Endothelial cell of umbilical vein (primary cell): Measurements from ENCODE around the gene KCNMB3. TPM values are rescaled to one million over a fixed set of nuclear protein-coding genes. Genes with fewer than 3 reads are reported as not detected.
"Not testable (repeated sequence)": the region's sequence is repeated elsewhere in the genome, so short reads cannot be mapped to it uniquely, and the experiment has no call there.

Experiments
- BruUV-seq: library from RNA; stranded (reverse); fragments of 400-500 nt; replicated peaks from 2 replicates; lab custom pipeline; 2021; lab: Mats Ljungman, UMichigan
- CTCF ChIA-PET: fragments of 300-600, 350-600 bp; sonication (Branson Sonifier 250); formaldehyde crosslinking; loops from one replicate; lab custom pipeline; 2021; ENCODE audit warnings: antibody characterized with exemption, inconsistent platforms; lab: Charles Lee
- POLR2A ChIA-PET: fragments of 300-600, 350-600 bp; sonication (Branson Sonifier 250); formaldehyde crosslinking; loops from one replicate; lab custom pipeline; 2021; ENCODE audit warnings: antibody characterized with exemption, inconsistent platforms; lab: Charles Lee
- DNase-seq: peaks from one replicate; pipeline ENCODE4 v3.0.0-alpha.2; 2011; ENCODE audit warnings: low read depth, low spot score
- FAIRE-seq: peaks from 2 replicates; lab custom pipeline; 2011; peaks lifted over from hg19 to GRCh38; lab: Jason Lieb, UNC
- H2AFZ ChIP-seq: 2 replicates; pipeline ENCODE4 v1.6.0; 2012; ENCODE audit warnings: low read depth, low read length, control low read depth, inconsistent platforms
- H3K27ac ChIP-seq: 2 replicates; pipeline ENCODE4 v1.5.1; 2011; ENCODE audit warnings: low read depth, mild to moderate bottlenecking, control low read depth, low read length, moderate library complexity; ENCODE audit not compliant: insufficient read depth
- H3K27me3 ChIP-seq, 2 experiments: 2 replicates each; pipeline versions ENCODE4 v1.6.0 to v1.6.1; 2011; ENCODE audit warnings: low read length in 2 of 2, mixed read lengths in 1 of 2; ENCODE audit not compliant: control insufficient read depth in 2 of 2, insufficient read depth in 2 of 2
- H3K36me3 ChIP-seq, 2 experiments: 2 replicates in 1 of 2; 3 replicates in 1 of 2; pipeline ENCODE4 v1.5.1; 2011; ENCODE audit warnings: low read length in 2 of 2, mild to moderate bottlenecking in 1 of 2, moderate library complexity in 1 of 2; ENCODE audit not compliant: control insufficient read depth in 2 of 2, insufficient read depth in 2 of 2; ENCODE audit errors: extremely low read depth in 1 of 2
- H3K4me1 ChIP-seq: 3 replicates; pipeline ENCODE4 v1.5.1; 2011; ENCODE audit warnings: mild to moderate bottlenecking, low read length; ENCODE audit not compliant: control insufficient read depth, insufficient read depth; ENCODE audit errors: extremely low read depth
- H3K4me2 ChIP-seq: 2 replicates; pipeline ENCODE4 v1.6.1; 2011; ENCODE audit warnings: low read length, control low read depth, mixed read lengths; ENCODE audit not compliant: insufficient read depth
- H3K4me3 ChIP-seq, 3 experiments: fragments of 200-600 bp in 1 of 3; sonication (generic), shearing (Covaris generic) in 1 of 3; replicated peaks in 1 of 3; 2 replicates each; pipeline ENCODE4 v1.5.1; 2011 to 2016; ENCODE audit warnings: control low read depth in 3 of 3, low read length in 3 of 3, mild to moderate bottlenecking in 2 of 3, inconsistent platforms in 1 of 3, low read depth in 1 of 3, moderate library complexity in 1 of 3; ENCODE audit not compliant: insufficient read depth in 1 of 3
- H3K79me2 ChIP-seq: 2 replicates; pipeline ENCODE4 v1.6.0; 2012; ENCODE audit warnings: low read length, inconsistent platforms; ENCODE audit not compliant: control insufficient read depth, insufficient read depth
- H3K9ac ChIP-seq: replicated peaks from 2 replicates; pipeline ENCODE3; 2011; ENCODE audit warnings: low read length, control low read depth; ENCODE audit not compliant: insufficient read depth; ENCODE audit errors: extremely low read depth
- H3K9me1 ChIP-seq: replicated peaks from 3 replicates; pipeline ENCODE4 v1.6.0; 2011; ENCODE audit warnings: mild to moderate bottlenecking, low read length; ENCODE audit not compliant: control insufficient read depth, insufficient read depth; ENCODE audit errors: extremely low read depth
- H3K9me3 ChIP-seq: replicated peaks from 2 replicates; pipeline ENCODE4 v1.5.1; 2012; ENCODE audit warnings: low read length, inconsistent platforms; ENCODE audit not compliant: control insufficient read depth, insufficient read depth
- H4K20me1 ChIP-seq: replicated peaks from 2 replicates; pipeline ENCODE3; 2011; ENCODE audit warnings: mild to moderate bottlenecking, low read length; ENCODE audit not compliant: control insufficient read depth, insufficient read depth; ENCODE audit errors: extremely low read depth
- EZH2 ChIP-seq: IDR thresholded peaks from 2 replicates; pipeline ENCODE4 v1.6.1; 2012; ENCODE audit warnings: borderline replicate concordance, low read depth, mild to moderate bottlenecking, moderate library complexity, low read length, inconsistent platforms; ENCODE audit not compliant: severe bottlenecking
- FOS ChIP-seq: IDR thresholded peaks from 2 replicates; pipeline ENCODE4 v1.6.1; 2011; ENCODE audit warnings: mild to moderate bottlenecking, low read length, moderate library complexity, borderline replicate concordance; ENCODE audit not compliant: insufficient read depth
- GATA2 ChIP-seq: IDR thresholded peaks from 2 replicates; pipeline ENCODE4 v1.7.0; 2011; ENCODE audit warnings: low read depth, mild to moderate bottlenecking, moderate library complexity, mixed read lengths, low read length; ENCODE audit not compliant: insufficient read length, insufficient read depth
- JUN ChIP-seq: IDR thresholded peaks from 2 replicates; pipeline ENCODE4 v1.6.1; 2011; ENCODE audit warnings: borderline replicate concordance, low read depth; ENCODE audit not compliant: insufficient read length, insufficient read depth
- MYC ChIP-seq: IDR thresholded peaks from one replicate; pipeline ENCODE4 v1.6.1; 2011; ENCODE audit warnings: mild to moderate bottlenecking, low read depth, low read length
- POLR2A ChIP-seq: IDR thresholded peaks from 2 replicates; pipeline ENCODE4 v1.6.1; 2012; ENCODE audit warnings: low read depth, mild to moderate bottlenecking, control low read depth, low read length
- POLR2AphosphoS5 ChIP-seq: IDR thresholded peaks from 2 replicates; pipeline ENCODE4 v1.6.1; 2012; ENCODE audit warnings: low read depth, mild to moderate bottlenecking, control low read depth, low read length, moderate library complexity; ENCODE audit not compliant: insufficient read depth
- dilution Hi-C: fragments of 300-500 bp; cut with MboI; formaldehyde crosslinking; loops from one replicate; pipeline ENCODE4 v1.15.0; 2019; ENCODE audit warnings: low sequenced_read_pairs; ENCODE audit not compliant: extremely low pct_ligation_motif_present
- intact Hi-C: fragments of 100-400 bp; cut with micrococcal nuclease; formaldehyde crosslinking; loops from one replicate; pipeline ENCODE4 v1.10.0; 2022
- polyA plus RNA-seq, 4 experiments: library from polyadenylated mRNA; depleted of rRNA in 3 of 4; stranded (reverse) in 3 of 4; unstranded in 1 of 4; fragments of >200 nt; gene quantifications; 2 replicates each; pipeline versions ENCODE4 v1.2.1 to v1.2.3, GENCODE V29; 2011 to 2012; ENCODE audit warnings: missing spikeins in 1 of 4
- total RNA-seq: library from RNA; stranded (reverse); gene quantifications from 2 replicates; pipeline ENCODE4 v1.2.3, GENCODE V29; 2021
- TF ChIP-seq, protein P1 (sequence below): IDR thresholded peaks from 2 replicates; pipeline ENCODE4 v1.6.1; 2011; ENCODE audit not compliant: insufficient read depth, insufficient read length
- TF ChIP-seq, protein P2 (sequence below), 2 donors: IDR thresholded peaks; 1 replicate in 1 of 2; 2 replicates in 1 of 2; pipeline ENCODE4 v1.5.1; 2011; ENCODE audit warnings: low read length in 2 of 2, mild to moderate bottlenecking in 2 of 2, moderate library complexity in 2 of 2, control low read depth in 1 of 2, inconsistent platforms in 1 of 2, low read depth in 1 of 2; ENCODE audit not compliant: insufficient read depth in 1 of 2; ENCODE audit errors: extremely low read depth in 1 of 2

Gene KCNMB3
- total and polyA plus RNA-seq, 2 donors (not counting 3 experiments of a cell fraction or from before 2014, with no cell fraction given), result 1.2 to 1.7 TPM

DNA sequence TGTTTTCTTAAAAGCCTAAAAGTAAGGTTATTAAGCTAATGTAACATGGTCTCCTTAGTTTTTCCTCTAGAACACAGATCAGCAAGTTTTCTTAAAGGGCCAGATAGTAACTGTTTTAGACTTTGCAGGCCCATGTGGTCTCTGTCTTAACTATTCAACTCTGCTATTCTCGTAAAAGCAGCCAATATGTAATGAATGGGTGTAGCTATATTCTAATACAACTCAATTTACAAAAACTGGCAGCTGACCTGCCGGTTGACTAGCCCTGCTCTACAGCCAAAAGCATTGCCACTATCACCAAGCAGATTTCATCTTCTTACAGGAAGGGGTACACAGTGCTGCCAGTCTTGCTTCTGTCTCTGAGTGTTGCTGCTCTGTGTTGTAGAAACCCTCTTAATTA, 27.4 kb downstream of the KCNMB3 start:
- POLR2A ChIA-PET, result no interaction called here
- FAIRE-seq (no peak), DNase-seq (no peak)
- Histone ChIP-seq H3K9ac (no peak overlapping the region), H2AFZ (no peak overlapping the region), H3K4me2 (no peak overlapping the region), H4K20me1 (no peaks in the 10 kb centered on the region), H3K79me2 (no peaks in the 10 kb centered on the region), H3K27me3 (no peaks in the 10 kb centered on the region), H3K9me1 (no peaks in the 10 kb centered on the region), H3K4me1 (no peaks in the 10 kb centered on the region), H3K9me3 (no peaks in the 10 kb centered on the region), H3K36me3 (peaks cover 0 to 4% of the 10 kb centered on the region in 2 experiments), H3K27ac (no peak overlapping the region), H3K4me3 (no peak overlapping the region)
- dilution Hi-C loops (no loop called here), intact Hi-C loops (no loop called here)
- no TSS peak for BruUV-seq
- TF ChIP-seq MYC, result no peak
- TF ChIP-seq GATA2, result no peak
- TF ChIP-seq EZH2, result no peak
- no peak for TF ChIP-seq JUN
- TF ChIP-seq POLR2A, result no peak
- TF ChIP-seq, protein P1, sequence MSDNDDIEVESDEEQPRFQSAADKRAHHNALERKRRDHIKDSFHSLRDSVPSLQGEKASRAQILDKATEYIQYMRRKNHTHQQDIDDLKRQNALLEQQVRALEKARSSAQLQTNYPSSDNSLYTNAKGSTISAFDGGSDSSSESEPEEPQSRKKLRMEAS, result no peak
- TF ChIP-seq POLR2AphosphoS5, result no peak
- TF ChIP-seq, protein P2, sequence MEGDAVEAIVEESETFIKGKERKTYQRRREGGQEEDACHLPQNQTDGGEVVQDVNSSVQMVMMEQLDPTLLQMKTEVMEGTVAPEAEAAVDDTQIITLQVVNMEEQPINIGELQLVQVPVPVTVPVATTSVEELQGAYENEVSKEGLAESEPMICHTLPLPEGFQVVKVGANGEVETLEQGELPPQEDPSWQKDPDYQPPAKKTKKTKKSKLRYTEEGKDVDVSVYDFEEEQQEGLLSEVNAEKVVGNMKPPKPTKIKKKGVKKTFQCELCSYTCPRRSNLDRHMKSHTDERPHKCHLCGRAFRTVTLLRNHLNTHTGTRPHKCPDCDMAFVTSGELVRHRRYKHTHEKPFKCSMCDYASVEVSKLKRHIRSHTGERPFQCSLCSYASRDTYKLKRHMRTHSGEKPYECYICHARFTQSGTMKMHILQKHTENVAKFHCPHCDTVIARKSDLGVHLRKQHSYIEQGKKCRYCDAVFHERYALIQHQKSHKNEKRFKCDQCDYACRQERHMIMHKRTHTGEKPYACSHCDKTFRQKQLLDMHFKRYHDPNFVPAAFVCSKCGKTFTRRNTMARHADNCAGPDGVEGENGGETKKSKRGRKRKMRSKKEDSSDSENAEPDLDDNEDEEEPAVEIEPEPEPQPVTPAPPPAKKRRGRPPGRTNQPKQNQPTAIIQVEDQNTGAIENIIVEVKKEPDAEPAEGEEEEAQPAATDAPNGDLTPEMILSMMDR (IDR thresholded peaks at IDR 0.05; ENCODE audit: extremely low read depth in 1 of 2, insufficient read depth in 1 of 2, low read depth in 1 of 2, low read length in 2 of 2), result no peak
- no peak for TF ChIP-seq FOS
- CTCF ChIA-PET, result interaction anchor here (1.1 to 1.3 kb wide), 2 partner anchors 10 to 11 kb away, joined by 3 read pairs; no protein-coding TSS in a partner anchor

DNA sequence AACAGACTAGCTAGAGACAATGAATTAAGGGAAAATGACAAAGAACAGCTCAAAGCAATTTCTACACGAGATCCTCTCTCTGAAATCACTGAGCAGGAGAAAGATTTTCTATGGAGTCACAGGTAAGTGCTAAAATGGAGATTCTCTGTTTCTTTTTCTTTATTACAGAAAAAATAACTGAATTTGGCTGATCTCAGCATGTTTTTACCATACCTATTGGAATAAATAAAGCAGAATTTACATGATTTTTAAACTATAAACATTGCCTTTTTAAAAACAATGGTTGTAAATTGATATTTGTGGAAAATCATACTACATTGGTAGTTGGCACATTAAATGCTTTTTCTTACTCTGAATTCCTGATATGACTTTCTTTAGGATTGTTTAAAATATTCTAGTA, 32.7 kb downstream of the KCNMB3 start:
- H3K27ac ChIP-seq, H3K4me3 ChIP-seq, intact Hi-C loops, POLR2A ChIA-PET, DNase-seq, H2AFZ ChIP-seq, H3K79me2 ChIP-seq, H3K27me3 ChIP-seq, CTCF ChIA-PET, dilution Hi-C loops, FAIRE-seq, BruUV-seq, H3K9me3 ChIP-seq, H3K4me1 ChIP-seq, H3K36me3 ChIP-seq, H3K9me1 ChIP-seq, H3K4me2 ChIP-seq, H3K9ac ChIP-seq, H4K20me1 ChIP-seq: not testable (repeated sequence)

- H3K9me3 ChIP-seq, H3K4me2 ChIP-seq, DNase-seq, H3K4me1 ChIP-seq, H3K4me3 ChIP-seq, H3K79me2 ChIP-seq, FAIRE-seq, H3K27ac ChIP-seq, H3K27me3 ChIP-seq, BruUV-seq, dilution Hi-C loops, H2AFZ ChIP-seq, H3K9ac ChIP-seq, H4K20me1 ChIP-seq, intact Hi-C loops, H3K9me1 ChIP-seq, CTCF ChIA-PET, H3K36me3 ChIP-seq, POLR2A ChIA-PET: not testable (repeated sequence)
These were observed 35.4 kb downstream of the KCNMB3 start for GRCh38 chr3:179215550-179215949.
